ENCODE data around the gene STXBP5.
A peak's percentile ranks its signal among the peaks of the same experiment; 100 is the strongest.

STXBP5 gene

DNA sequence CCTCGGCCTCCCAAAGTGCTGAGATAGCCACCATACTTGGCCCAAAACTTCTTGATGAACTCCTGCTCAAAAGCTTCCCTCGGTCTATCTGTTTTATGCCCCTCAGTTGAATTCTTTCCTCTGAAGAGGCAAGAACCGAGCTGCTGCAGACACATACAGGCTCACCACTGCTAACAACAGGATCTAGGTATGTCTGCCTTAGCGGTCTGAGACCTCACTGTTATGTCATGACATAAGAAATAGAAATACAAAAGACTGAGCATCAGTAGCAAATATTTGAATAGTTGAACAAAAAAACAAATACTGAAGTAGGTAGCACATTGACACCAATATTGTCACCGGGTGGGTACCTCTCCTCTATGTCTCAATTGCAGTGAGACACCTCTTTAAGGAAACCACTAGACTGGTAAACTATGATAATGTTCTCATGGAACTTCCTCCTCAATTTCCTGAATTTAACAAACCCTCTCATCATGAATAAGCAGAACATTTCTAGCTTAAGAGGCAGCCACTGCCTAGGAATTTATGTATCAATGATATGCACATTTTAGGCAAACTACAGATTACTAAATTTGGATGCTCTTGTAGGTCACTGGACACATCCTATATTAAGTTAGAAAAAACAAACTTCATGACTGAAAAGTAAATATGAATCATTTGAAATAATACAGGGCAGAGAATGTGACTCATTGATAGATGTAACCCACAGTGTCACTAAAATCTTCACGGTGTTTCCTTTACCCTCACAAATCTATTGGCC is 9.4 kb upstream of the STXBP5 start:
- peaks cover 8% of the 10 kb centered on the region for H3K4me1 Mint-ChIP-seq
- H3K4me3 Mint-ChIP-seq, result no peak overlapping the region
- no peak overlapping the region for H3K27ac Mint-ChIP-seq

GRCh38 chr6:147195510-147195909 is 8.7 kb upstream of the STXBP5 start:
- Mint-ChIP-seq H3K27me3 (no peaks in the 10 kb centered on the region), H3K4me3 (no peak overlapping the region), H3K27ac (no peak overlapping the region), H3K36me3 (no peaks in the 10 kb centered on the region), H3K4me1 (peaks cover 8% of the 10 kb centered on the region), H3K9me3 (no peaks in the 10 kb centered on the region)
- DNase-seq (ENCODE audit: low spot score in 2 of 2), result no peak
- peak; percentile 83 for ATAC-seq (ENCODE audit: low read depth)

More for the DNA sequence above, 9.4 kb upstream of the STXBP5 start:
- no peaks in the 10 kb centered on the region for H3K27me3 Mint-ChIP-seq
- ATAC-seq (ENCODE audit: low read depth) (peak; percentile 17), DNase-seq (ENCODE audit: low spot score in 2 of 2) (no peak)
- no peaks in the 10 kb centered on the region for H3K9me3 Mint-ChIP-seq
- no peaks in the 10 kb centered on the region for H3K36me3 Mint-ChIP-seq

GRCh38 chr6:147195987-147196386 is 8.2 kb upstream of the STXBP5 start:
- Mint-ChIP-seq H3K4me1 (peaks cover 8% of the 10 kb centered on the region), H3K27me3 (no peaks in the 10 kb centered on the region), H3K4me3 (no peak overlapping the region), H3K27ac (no peak overlapping the region), H3K36me3 (no peaks in the 10 kb centered on the region), H3K9me3 (no peaks in the 10 kb centered on the region)
- ATAC-seq (ENCODE audit: low read depth), result no peak
- DNase-seq (ENCODE audit: low spot score in 2 of 2), result no peak

- no peak overlapping the region for H3K27ac Mint-ChIP-seq
- no peaks in the 10 kb centered on the region for H3K27me3 Mint-ChIP-seq
- H3K36me3 Mint-ChIP-seq, result no peaks in the 10 kb centered on the region
- no peak for ATAC-seq (ENCODE audit: low read depth)
- H3K4me1 Mint-ChIP-seq, result peaks cover 10% of the 10 kb centered on the region
- no peak for DNase-seq (ENCODE audit: low spot score in 2 of 2)
- no peak overlapping the region for H3K4me3 Mint-ChIP-seq
- H3K9me3 Mint-ChIP-seq, result no peaks in the 10 kb centered on the region
Measured at GRCh38 chr6:147200711-147201110, 3.5 kb upstream of the STXBP5 start.

DNA sequence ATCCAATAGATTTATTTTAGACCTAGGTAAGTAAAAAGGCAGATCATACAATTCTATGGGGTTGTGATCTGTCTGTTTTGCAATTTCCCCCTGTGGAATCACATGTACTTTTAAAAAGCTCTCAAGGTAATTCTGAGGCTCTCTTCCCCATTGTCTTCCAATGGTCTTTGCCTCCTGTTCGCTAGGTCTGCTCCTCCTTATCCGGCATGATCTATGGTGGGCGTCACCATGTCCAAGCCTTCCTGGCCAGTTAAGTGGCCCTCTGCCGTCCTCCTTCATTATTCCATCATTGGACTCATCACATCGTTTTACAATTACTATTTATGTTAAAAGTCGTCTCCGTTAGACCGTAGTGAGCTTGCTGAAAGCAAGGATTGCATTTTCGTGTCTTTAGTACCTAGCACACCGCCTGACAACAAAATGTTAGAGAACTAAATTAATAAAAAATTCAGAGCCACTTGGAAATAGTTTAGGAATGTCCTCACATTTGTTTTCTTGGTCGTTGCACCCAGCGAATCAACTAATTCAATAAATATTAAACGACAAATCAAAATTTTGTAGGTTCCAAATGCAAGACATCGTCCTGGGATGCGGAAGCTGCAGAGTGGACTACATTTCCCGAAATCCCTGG is 2.2 kb upstream of the STXBP5 start:
- Mint-ChIP-seq H3K27ac (peak overlapping the region; percentile 97), H3K4me3 (peak overlapping the region; percentile 91), H3K4me1 (peaks cover 13% of the 10 kb centered on the region), H3K27me3 (no peaks in the 10 kb centered on the region), H3K36me3 (no peaks in the 10 kb centered on the region), H3K9me3 (no peaks in the 10 kb centered on the region)
- peak in 1 of 2 donors; percentile 17 for DNase-seq (ENCODE audit: low spot score in 2 of 2)
- no peak for ATAC-seq (ENCODE audit: low read depth)

- peak; percentile 64 to 81 for DNase-seq (ENCODE audit: low spot score in 2 of 2)
- Mint-ChIP-seq H3K4me1 (peaks cover 16% of the 10 kb centered on the region), H3K27me3 (no peaks in the 10 kb centered on the region), H3K36me3 (no peaks in the 10 kb centered on the region), H3K4me3 (peak overlapping the region; percentile 91), H3K27ac (peak overlapping the region; percentile 97), H3K9me3 (no peaks in the 10 kb centered on the region)
- peak; percentile 79 for ATAC-seq (ENCODE audit: low read depth)
Measured at GRCh38 chr6:147202516-147203310, 1.5 kb upstream of the STXBP5 start.

GRCh38 chr6:147203311-147204059 is 732 bp upstream of the STXBP5 start:
- Mint-ChIP-seq H3K27me3 (no peaks in the 10 kb centered on the region), H3K9me3 (no peaks in the 10 kb centered on the region), H3K4me1 (peaks cover 16% of the 10 kb centered on the region), H3K36me3 (no peaks in the 10 kb centered on the region), H3K4me3 (peak overlapping the region; percentile 91), H3K27ac (peak overlapping the region; percentile 97)
- DNase-seq (ENCODE audit: low spot score in 2 of 2) (peak; percentile 66 to 79), ATAC-seq (ENCODE audit: low read depth) (peak; percentile 68)

GRCh38 chr6:147204843-147205311 is 660 bp downstream of the STXBP5 start:
- DNase-seq (ENCODE audit: low spot score in 2 of 2), result no peak
- peaks cover 18% of the 10 kb centered on the region for H3K4me1 Mint-ChIP-seq
- H3K27ac Mint-ChIP-seq, result peak overlapping the region; percentile 94

DNA sequence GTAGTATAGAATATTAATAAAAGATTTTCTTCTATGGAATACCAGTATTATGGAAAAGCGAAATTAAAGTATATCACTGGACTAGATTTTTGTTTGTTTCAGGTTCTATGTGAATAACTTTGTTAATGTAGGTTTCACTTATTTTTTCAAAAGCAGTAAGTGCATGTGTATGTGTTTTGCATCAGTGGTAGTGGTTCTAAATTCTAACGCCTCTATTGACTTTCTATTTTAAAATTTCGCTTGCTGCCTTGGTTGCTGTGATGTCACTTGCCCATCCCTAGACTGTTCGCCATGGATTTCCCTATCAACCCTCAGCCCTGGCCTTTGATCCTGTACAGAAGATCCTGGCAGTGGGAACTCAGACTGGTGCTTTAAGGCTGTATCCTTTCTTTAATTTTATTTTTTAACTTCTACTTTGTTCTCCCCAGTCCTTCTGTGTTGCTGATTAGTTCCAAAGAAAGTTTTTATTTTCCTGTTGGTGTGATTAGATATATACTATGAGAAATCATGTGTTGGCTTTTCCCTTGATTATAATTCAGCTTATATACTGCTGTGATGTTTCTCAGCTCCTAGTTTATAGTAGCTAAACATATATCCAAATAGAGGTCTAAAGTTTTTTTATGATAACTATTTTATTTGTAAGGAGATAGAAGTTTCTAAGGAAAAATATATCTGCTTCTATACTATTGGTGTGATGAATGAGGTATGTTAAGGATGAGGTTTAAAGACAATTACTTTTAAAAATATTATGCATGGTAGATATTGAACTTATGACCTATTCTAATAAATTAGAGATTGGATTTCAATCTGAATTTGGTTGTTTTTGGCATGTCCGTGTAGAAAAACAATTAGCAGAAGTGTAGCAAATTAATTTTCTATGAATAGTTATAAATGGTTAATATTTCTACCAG is 1.7 kb downstream of the STXBP5 start:
- no peak for DNase-seq (ENCODE audit: low spot score in 2 of 2)
- Mint-ChIP-seq H3K27ac (peak overlapping the region; percentile 55), H3K4me3 (peak overlapping the region; percentile 49), H3K4me1 (peaks cover 18% of the 10 kb centered on the region), H3K27me3 (no peaks in the 10 kb centered on the region), H3K36me3 (no peaks in the 10 kb centered on the region), H3K9me3 (no peaks in the 10 kb centered on the region)
- no peak for ATAC-seq (ENCODE audit: low read depth)

More at GRCh38 chr6:147204843-147205311, 660 bp downstream of the STXBP5 start:
- no peaks in the 10 kb centered on the region for H3K27me3 Mint-ChIP-seq
- ATAC-seq (ENCODE audit: low read depth), result no peak
- peak overlapping the region; percentile 93 for H3K4me3 Mint-ChIP-seq
- no peaks in the 10 kb centered on the region for H3K9me3 Mint-ChIP-seq
- no peaks in the 10 kb centered on the region for H3K36me3 Mint-ChIP-seq

- H3K4me3 Mint-ChIP-seq, result no peak overlapping the region
- no peak for ATAC-seq (ENCODE audit: low read depth)
- H3K9me3 Mint-ChIP-seq, result no peaks in the 10 kb centered on the region
- peaks cover 18% of the 10 kb centered on the region for H3K4me1 Mint-ChIP-seq
- no peak for DNase-seq (ENCODE audit: low spot score in 2 of 2)
- H3K27ac Mint-ChIP-seq, result no peak overlapping the region
- no peaks in the 10 kb centered on the region for H3K36me3 Mint-ChIP-seq
- H3K27me3 Mint-ChIP-seq, result no peaks in the 10 kb centered on the region
Measured at GRCh38 chr6:147207351-147207750, 3.1 kb downstream of the STXBP5 start.

DNA sequence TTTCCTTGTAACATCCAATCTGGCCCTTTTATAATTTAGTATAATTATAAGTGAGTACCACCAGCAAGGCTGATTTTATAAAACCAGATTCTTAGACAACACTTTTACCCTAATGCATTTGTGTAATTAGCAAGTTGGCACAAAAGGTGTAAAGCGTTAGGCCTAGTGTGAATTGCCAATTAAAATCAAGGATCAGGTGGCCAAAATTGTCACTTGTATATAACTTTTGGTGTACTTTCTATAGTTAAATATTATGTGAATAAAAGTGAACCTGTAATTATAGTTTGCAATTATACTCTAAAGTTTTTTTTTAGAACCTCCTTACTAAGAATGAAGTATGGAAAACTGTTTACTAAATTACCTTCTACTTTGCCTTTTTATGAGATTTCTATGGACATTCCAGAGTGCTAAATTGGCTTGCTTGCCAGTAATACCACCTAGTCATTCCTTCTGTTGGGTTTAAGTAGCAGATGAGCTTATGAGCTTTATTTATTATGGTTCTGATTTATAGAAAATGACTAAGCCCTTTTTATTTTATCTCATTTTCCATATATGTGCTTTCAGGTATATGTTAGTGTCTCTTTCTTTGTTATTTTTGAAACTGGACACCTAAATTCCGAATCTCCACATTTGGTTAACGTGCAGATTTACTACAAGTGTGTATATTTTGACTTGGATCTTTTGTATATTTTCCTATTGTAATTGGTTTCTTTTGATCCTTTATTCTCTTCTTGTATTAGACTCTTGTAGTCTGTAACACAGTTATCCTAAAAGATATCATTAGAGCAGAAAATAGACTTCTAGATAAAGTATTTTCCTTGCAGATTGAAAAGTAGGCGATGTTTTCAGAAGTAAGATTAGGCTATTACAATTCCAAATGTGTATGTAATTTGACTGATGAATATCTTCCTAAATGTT is 3.9 kb downstream of the STXBP5 start:
- Mint-ChIP-seq H3K36me3 (no peaks in the 10 kb centered on the region), H3K27ac (no peak overlapping the region), H3K9me3 (no peaks in the 10 kb centered on the region), H3K4me1 (peaks cover 18% of the 10 kb centered on the region), H3K4me3 (no peak overlapping the region), H3K27me3 (no peaks in the 10 kb centered on the region)
- no peak for DNase-seq (ENCODE audit: low spot score in 2 of 2)
- ATAC-seq (ENCODE audit: low read depth), result no peak
